GM23338 (cell line): ENCODE results near the gene CHMP3. TPM values are rescaled to one million over a fixed set of nuclear protein-coding genes. Genes with fewer than 3 reads are reported as not detected.

Experiments
- ATAC-seq: fragments of 200-7000 bp; cut with Tn5 transposase; 3 replicates; pipeline ENCODE4 v1.9.1; 2020
- DNase-seq: peaks from one replicate; pipeline ENCODE4 v3.0.0-alpha.2; 2015; ENCODE audit warnings: low spot score
- H2AFZ ChIP-seq: fragments of 200-600 bp; sonication (generic); 2 replicates; pipeline ENCODE4 v1.8.0; 2016; ENCODE audit warnings: antibody characterized with exemption, mild to moderate bottlenecking, moderate library complexity
- H3F3A ChIP-seq: fragments of 200-600 bp; sonication (generic); replicated peaks from 2 replicates; pipeline ENCODE4 v1.8.0; 2017; ENCODE audit warnings: antibody characterized with exemption, mixed run types, low read depth
- H3K27ac ChIP-seq: fragments of 200-600 bp; sonication (generic); 2 replicates; pipeline ENCODE4 v1.6.1; 2016; ENCODE audit warnings: low read depth
- H3K27me3 ChIP-seq: fragments of 200-600 bp; sonication (generic); 2 replicates; pipeline ENCODE4 v1.8.0; 2016; ENCODE audit warnings: mild to moderate bottlenecking, mixed run types, moderate library complexity; ENCODE audit not compliant: insufficient read depth
- H3K36me3 ChIP-seq: fragments of 200-600 bp; sonication (generic); 2 replicates; pipeline ENCODE4 v1.8.0; 2016; ENCODE audit warnings: mild to moderate bottlenecking; ENCODE audit not compliant: insufficient read depth
- H3K4me1 ChIP-seq: fragments of 200-600 bp; sonication (generic); 2 replicates; pipeline ENCODE4 v1.8.0; 2016; ENCODE audit warnings: mild to moderate bottlenecking, moderate library complexity; ENCODE audit not compliant: insufficient read depth
- H3K4me2 ChIP-seq: fragments of 200-600 bp; sonication (generic); 2 replicates; pipeline ENCODE4 v1.7.1; 2017; ENCODE audit warnings: mixed run types
- H3K4me3 ChIP-seq: fragments of 200-600 bp; sonication (generic); 2 replicates; pipeline ENCODE4 v1.6.1; 2016; ENCODE audit warnings: mixed run types
- H3K79me2 ChIP-seq: fragments of 200-600 bp; sonication (generic); replicated peaks from 2 replicates; pipeline ENCODE4 v1.8.0; 2017; ENCODE audit warnings: mild to moderate bottlenecking; ENCODE audit not compliant: insufficient read depth
- H3K9me2 ChIP-seq: fragments of 200-600 bp; sonication (generic); 2 replicates; pipeline ENCODE4 v1.8.0; 2017; ENCODE audit not compliant: insufficient read depth
- H4K20me1 ChIP-seq: fragments of 200-600 bp; sonication (generic); replicated peaks from 2 replicates; pipeline ENCODE4 v1.8.0; 2017; ENCODE audit warnings: mild to moderate bottlenecking; ENCODE audit not compliant: insufficient read depth
- H3K27ac Mint-ChIP-seq: 2 replicates; pipeline ENCODE4 v1.8.0; 2020; ENCODE audit warnings: inconsistent platforms, mild to moderate bottlenecking, moderate library complexity, mixed read lengths
- H3K27me3 Mint-ChIP-seq: 3 replicates; pipeline ENCODE4 v1.8.0; 2022; ENCODE audit warnings: low read depth, mild to moderate bottlenecking, moderate library complexity, mixed read lengths, inconsistent platforms; ENCODE audit not compliant: insufficient read depth, poor library complexity
- H3K36me3 Mint-ChIP-seq: 3 replicates; pipeline ENCODE4 v1.8.0; 2021; ENCODE audit warnings: low read depth, mild to moderate bottlenecking, inconsistent platforms, moderate library complexity, mixed read lengths
- H3K4me1 Mint-ChIP-seq: 3 replicates; pipeline ENCODE4 v1.8.0; 2020; ENCODE audit warnings: mild to moderate bottlenecking, inconsistent platforms, mixed read lengths
- H3K4me3 Mint-ChIP-seq: 3 replicates; pipeline ENCODE4 v1.8.0; 2021; ENCODE audit warnings: moderate library complexity, mild to moderate bottlenecking, inconsistent platforms, mixed read lengths
- H3K9me3 Mint-ChIP-seq: 3 replicates; pipeline ENCODE4 v1.8.0; 2020; ENCODE audit warnings: moderate library complexity, mild to moderate bottlenecking, inconsistent platforms, mixed read lengths
- CREB1 ChIP-seq: fragments of 250-450 bp; sonication (Bioruptor Pico); IDR thresholded peaks from 2 replicates; pipeline ENCODE4 v1.5.0; 2020; ENCODE audit warnings: low read depth, mild to moderate bottlenecking, moderate library complexity
- CTCF ChIP-seq, 2 experiments: fragments of 200-600 bp in 1 of 2; sonication (generic) in 1 of 2; conservative IDR thresholded peaks; 2 replicates each; pipeline versions ENCODE4 v1.5.1 to v1.6.1; 2016 to 2017; ENCODE audit warnings: antibody characterized with exemption in 2 of 2, low read depth in 2 of 2, mild to moderate bottlenecking in 2 of 2, moderate library complexity in 1 of 2
- ETS1 ChIP-seq: IDR thresholded peaks from 2 replicates; pipeline ENCODE4 v1.6.1; 2016; ENCODE audit warnings: antibody characterized with exemption
- EZH2 ChIP-seq: fragments of 200-600 bp; sonication (generic); IDR thresholded peaks from one replicate; pipeline ENCODE4 v1.8.0; 2017; ENCODE audit warnings: antibody characterized with exemption, mild to moderate bottlenecking, low read depth; ENCODE audit not compliant: unreplicated experiment
- EZH2phosphoT487 ChIP-seq: fragments of 200-600 bp; sonication (generic); IDR thresholded peaks from one replicate; pipeline ENCODE4 v1.8.1; 2018; ENCODE audit warnings: antibody characterized with exemption; ENCODE audit not compliant: unreplicated experiment
- JUNB ChIP-seq: IDR thresholded peaks from one replicate; pipeline ENCODE4 v1.6.1; 2016; ENCODE audit warnings: antibody characterized with exemption; ENCODE audit not compliant: unreplicated experiment
- NANOG ChIP-seq: IDR thresholded peaks from 2 replicates; pipeline ENCODE4 v1.6.1; 2016; ENCODE audit warnings: antibody characterized with exemption, borderline replicate concordance
- POLR2AphosphoS5 ChIP-seq: IDR thresholded peaks from 2 replicates; pipeline ENCODE4 v1.6.1; 2016; ENCODE audit warnings: antibody characterized with exemption, low read depth
- REST ChIP-seq: IDR thresholded peaks from one replicate; pipeline ENCODE4 v1.6.1; 2018; ENCODE audit warnings: antibody characterized with exemption; ENCODE audit not compliant: unreplicated experiment
- STAT1 ChIP-seq: IDR thresholded peaks from one replicate; pipeline ENCODE4 v1.6.1; 2016; ENCODE audit warnings: antibody characterized with exemption; ENCODE audit not compliant: unreplicated experiment
- ZNF114 ChIP-seq: fragments of 250-450 bp; sonication (Bioruptor Pico); IDR thresholded peaks from 2 replicates; pipeline ENCODE4 v1.5.0; 2020; ENCODE audit warnings: mild to moderate bottlenecking, moderate library complexity
- ZNF331 ChIP-seq: fragments of 250-450 bp; sonication (Bioruptor Pico); IDR thresholded peaks from 2 replicates; pipeline ENCODE4 v1.5.0; 2020; ENCODE audit warnings: low read depth, mild to moderate bottlenecking, moderate library complexity
- ZNF462 ChIP-seq: fragments of 250-450 bp; sonication (Bioruptor Pico); IDR thresholded peaks from 2 replicates; pipeline ENCODE4 v1.5.0; 2020; ENCODE audit warnings: mild to moderate bottlenecking, moderate library complexity
- polyA plus RNA-seq: library from polyadenylated mRNA; unstranded; fragments of >200 nt; fragmentation: Nextera tagmentation; extraction: Ambion mirVana; gene quantifications from 2 replicates; pipeline ENCODE4 v1.2.1, GENCODE V29; 2016
- total RNA-seq: library from RNA; depleted of rRNA; stranded (reverse); fragments of >200 nt; shearing (Covaris generic); gene quantifications from 2 replicates; pipeline ENCODE4 v1.2.3, GENCODE V29; 2014

CHMP3 gene
- total and polyA plus RNA-seq, 2 experiments from 2014 or later, result 15.5 to 15.6 TPM

- Mint-ChIP-seq H3K4me3 (no peak overlapping the region), H3K36me3 (peaks cover 68% of the 10 kb centered on the region), H3K9me3 (no peaks in the 10 kb centered on the region), H3K4me1 (peaks cover 20% of the 10 kb centered on the region), H3K27me3 (peaks cover 1% of the 10 kb centered on the region), H3K27ac (no peak overlapping the region)
- ATAC-seq (no peak), DNase-seq (no peak)
- TF ChIP-seq POLR2AphosphoS5 (no peak), NANOG (no peak), ZNF331 (CRISPR knock-in tag) (no peak), STAT1 (no peak), CTCF (conservative IDR thresholded peaks at IDR 0.05; ENCODE audit: low read depth in 2 of 2) (no peak), JUNB (no peak), ZNF114 (no peak), REST (no peak), ZNF462 (CRISPR knock-in tag) (no peak), ETS1 (no peak), EZH2phosphoT487 (no peak), CREB1 (no peak), EZH2 (no peak)
- H3K27me3 ChIP-seq, result no peaks in the 10 kb centered on the region
- no peak overlapping the region for H3K27ac ChIP-seq
- H3K4me1 ChIP-seq, result no peaks in the 10 kb centered on the region
- no peak overlapping the region for H3K4me3 ChIP-seq
- no peak overlapping the region for H2AFZ ChIP-seq
- H3K4me2 ChIP-seq, result no peak overlapping the region
- H3F3A ChIP-seq, result no peaks in the 10 kb centered on the region
- peaks cover 14% of the 10 kb centered on the region for H3K36me3 ChIP-seq
- no peaks in the 10 kb centered on the region for H3K9me2 ChIP-seq
- H4K20me1 ChIP-seq, result peaks cover 4% of the 10 kb centered on the region
- no peaks in the 10 kb centered on the region for H3K79me2 ChIP-seq
Observed at GRCh38 chr2:86482034-86482433, 81.2 kb downstream of the CHMP3 start.
